ENCODE measurements around the gene MTA1. TPM values are rescaled to one million over a fixed set of nuclear protein-coding genes. Genes with fewer than 3 reads are reported as not detected.

The MTA1 gene
- total and polyA plus RNA-seq, 8 donors = 24.9 to 183 (median 54.1) TPM

GRCh38 chr14:105517096-105517495, 97.5 kb downstream of the MTA1 start:
- TF ChIP-seq POLR2A (IDR thresholded peaks at IDR 0.05) (no peak), CTCF (IDR thresholded peaks at IDR 0.05) (no peak), EP300 (IDR thresholded peaks at IDR 0.05) (no peak), POLR2AphosphoS5 (IDR thresholded peaks at IDR 0.05) (no peak)
- Histone ChIP-seq H3K4me1 (no peaks in the 10 kb centered on the region), H3K4me3 (no peak overlapping the region), H3K27ac (no peak overlapping the region), H3K9me3 (no peaks in the 10 kb centered on the region), H3K27me3 (peaks cover 0 to 49% (median 5%) of the 10 kb centered on the region in 3 donors), H3K36me3 (no peaks in the 10 kb centered on the region)
- intact Hi-C loops (cut with DNase I; ENCODE audit: low total_unique reads) = no loop called here
- WGBS, 5 donors = 49 to 70% (median 63%) methylated on average over 5 of the region's 5 CpGs
- DNase-seq = no peak

GRCh38 chr14:105519946-105520698, 100.5 kb downstream of the MTA1 start:
- Histone ChIP-seq H3K27ac (no peak overlapping the region), H3K4me3 (no peak overlapping the region), H3K36me3 (no peaks in the 10 kb centered on the region), H3K27me3 (peaks cover 0 to 33% (median 0%) of the 10 kb centered on the region in 3 donors), H3K9me3 (no peaks in the 10 kb centered on the region), H3K4me1 (no peaks in the 10 kb centered on the region)
- intact Hi-C loops (cut with DNase I; ENCODE audit: low total_unique reads) = no loop called here
- WGBS, 5 donors = 66 to 70% (median 67%) methylated on average over 14 of the region's 14 CpGs
- TF ChIP-seq POLR2AphosphoS5 (IDR thresholded peaks at IDR 0.05) (no peak), EP300 (IDR thresholded peaks at IDR 0.05) (no peak), POLR2A (IDR thresholded peaks at IDR 0.05) (no peak), CTCF (IDR thresholded peaks at IDR 0.05) (no peak)
- DNase-seq = no peak

Other genes starting within 250 kb of the MTA1 start
- 10 to 100 TPM in 4 of 5 donors, not detected in 1; 15.2 to 62.6 (median 18.4) TPM for gene NUDT14, start 238.5 kb upstream of the MTA1 start, total RNA-seq
- gene NUDT14, start 238.5 kb upstream of the MTA1 start, polyA plus RNA-seq = 10 to 100 TPM; 26.6 to 51.7 (median 30.7) TPM
- gene BTBD6, start 171.3 kb upstream of the MTA1 start, total RNA-seq = 10 to 100 TPM; 13.4 to 53.6 (median 25.2) TPM
- gene BTBD6, start 171.3 kb upstream of the MTA1 start, polyA plus RNA-seq = 10 to 100 TPM; 47.1 to 55.0 (median 50.7) TPM
- gene BRF1, start 118.8 kb upstream of the MTA1 start, total RNA-seq = 100 to 1,000 TPM in 1 of 5 donors, 10 to 100 TPM in 4; 31.5 to 141 (median 42.6) TPM
- gene BRF1, start 118.8 kb upstream of the MTA1 start, polyA plus RNA-seq = 10 to 100 TPM in 2 of 3 donors, 1 to 10 TPM in 1; 9.2 to 19.7 (median 19.4) TPM
- gene PACS2, start 105.1 kb upstream of the MTA1 start, total RNA-seq = 100 to 1,000 TPM in 3 of 5 donors, 10 to 100 TPM in 2; 33.6 to 209 (median 114) TPM
- gene PACS2, start 105.1 kb upstream of the MTA1 start, polyA plus RNA-seq = 10 to 100 TPM; 23.4 to 49.8 (median 34.7) TPM
- gene TEX22, start 21.3 kb upstream of the MTA1 start, total RNA-seq = under 1 TPM in 1 of 5 donors, not detected in 4; 0.18 TPM
- under 1 TPM in 1 of 3 donors, not detected in 2; 0.35 TPM for gene TEX22, start 21.3 kb upstream of the MTA1 start, polyA plus RNA-seq
- gene CRIP2, start 55.0 kb downstream of the MTA1 start, total RNA-seq = 100 to 1,000 TPM in 1 of 5 donors, 10 to 100 TPM in 4; 36.0 to 135 (median 72.7) TPM
- gene CRIP2, start 55.0 kb downstream of the MTA1 start, polyA plus RNA-seq = 100 to 1,000 TPM in 1 of 3 donors, 10 to 100 TPM in 2; 68.5 to 127 (median 94.7) TPM
- gene CRIP1, start 67.1 kb downstream of the MTA1 start, total RNA-seq = 10 to 100 TPM in 3 of 5 donors, 1 to 10 TPM in 1, not detected in 1; 3.5 to 95.0 (median 23.9) TPM
- 100 to 1,000 TPM in 1 of 3 donors, 10 to 100 TPM in 2; 60.1 to 149 (median 99.0) TPM for gene CRIP1, start 67.1 kb downstream of the MTA1 start, polyA plus RNA-seq
- gene TEDC1, start 71.4 kb downstream of the MTA1 start, total RNA-seq = 100 to 1,000 TPM in 1 of 5 donors, 10 to 100 TPM in 2, 1 to 10 TPM in 2; 3.0 to 167 (median 44.9) TPM
- gene TEDC1, start 71.4 kb downstream of the MTA1 start, polyA plus RNA-seq = 10 to 100 TPM; 13.8 to 18.8 (median 17.1) TPM
- gene TMEM121, start 106.8 kb downstream of the MTA1 start, total RNA-seq = 1 to 10 TPM in 4 of 5 donors, not detected in 1; 1.3 to 8.2 (median 2.1) TPM
- 1 to 10 TPM in 2 of 3 donors, under 1 TPM in 1; 0.93 to 4.2 (median 1.2) TPM for gene TMEM121, start 106.8 kb downstream of the MTA1 start, polyA plus RNA-seq

Data from stomach (tissue), 9 donors.